Right lobe of liver (tissue), 4 donors: ENCODE measurements around the gene ZRANB3.

Source experiments
- POLR2A ChIP-seq: fragments of 450-650 bp; IDR thresholded peaks from one replicate; pipeline ENCODE4 v1.6.1; 2017; ENCODE audit warnings: antibody characterized with exemption, mild to moderate bottlenecking
- TF ChIP-seq, protein P1 (sequence below), 4 donors: fragments of 200-600 bp in 3 of 4; fragments of 450-650 bp in 1 of 4; IDR thresholded peaks; one replicate each; pipeline versions ENCODE4 v1.5.1 to v1.8.0; 2016 to 2022; ENCODE audit warnings: antibody characterized with exemption in 4 of 4, mild to moderate bottlenecking in 2 of 4
- donor health status: DM: no; HTN: no; CAD: no.
- donor health status: DM: no; HTN: no; CAD: no.
- donor health status: DM: no; HTN: yes; CAD: no.

DNA sequence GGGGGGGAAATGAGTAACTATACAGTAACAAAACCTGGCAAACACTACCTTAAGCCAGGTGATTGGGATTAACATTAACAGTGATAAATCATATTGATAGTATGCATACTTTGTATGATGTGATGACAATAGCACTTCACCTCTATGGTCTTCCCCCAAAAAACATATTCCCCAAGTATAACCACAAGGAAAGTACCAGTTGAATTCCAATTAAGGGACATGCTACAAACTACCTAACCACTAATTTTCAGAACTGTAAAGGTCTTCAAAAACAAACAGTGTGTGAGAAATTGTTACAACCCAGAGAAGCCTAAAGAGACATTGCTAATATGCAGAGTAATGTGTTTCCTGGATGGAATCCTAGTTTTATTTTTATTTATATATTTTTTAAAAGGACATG lies 152.4 kb downstream of the ZRANB3 start:
- TF ChIP-seq, protein P1, sequence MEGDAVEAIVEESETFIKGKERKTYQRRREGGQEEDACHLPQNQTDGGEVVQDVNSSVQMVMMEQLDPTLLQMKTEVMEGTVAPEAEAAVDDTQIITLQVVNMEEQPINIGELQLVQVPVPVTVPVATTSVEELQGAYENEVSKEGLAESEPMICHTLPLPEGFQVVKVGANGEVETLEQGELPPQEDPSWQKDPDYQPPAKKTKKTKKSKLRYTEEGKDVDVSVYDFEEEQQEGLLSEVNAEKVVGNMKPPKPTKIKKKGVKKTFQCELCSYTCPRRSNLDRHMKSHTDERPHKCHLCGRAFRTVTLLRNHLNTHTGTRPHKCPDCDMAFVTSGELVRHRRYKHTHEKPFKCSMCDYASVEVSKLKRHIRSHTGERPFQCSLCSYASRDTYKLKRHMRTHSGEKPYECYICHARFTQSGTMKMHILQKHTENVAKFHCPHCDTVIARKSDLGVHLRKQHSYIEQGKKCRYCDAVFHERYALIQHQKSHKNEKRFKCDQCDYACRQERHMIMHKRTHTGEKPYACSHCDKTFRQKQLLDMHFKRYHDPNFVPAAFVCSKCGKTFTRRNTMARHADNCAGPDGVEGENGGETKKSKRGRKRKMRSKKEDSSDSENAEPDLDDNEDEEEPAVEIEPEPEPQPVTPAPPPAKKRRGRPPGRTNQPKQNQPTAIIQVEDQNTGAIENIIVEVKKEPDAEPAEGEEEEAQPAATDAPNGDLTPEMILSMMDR (IDR thresholded peaks at IDR 0.05), result no peak
- no peak for TF ChIP-seq POLR2A
